GM21717 (cell line): ENCODE data around the gene IQSEC2.

Experiments used
- ATAC-seq: cut with Tn5 transposase; IDR thresholded peaks from one replicate; pipeline ENCODE4 v1.9.1; 2021; ENCODE audit warnings: mild to moderate bottlenecking, moderate library complexity; ENCODE audit not compliant: unreplicated experiment

Gene IQSEC2

DNA sequence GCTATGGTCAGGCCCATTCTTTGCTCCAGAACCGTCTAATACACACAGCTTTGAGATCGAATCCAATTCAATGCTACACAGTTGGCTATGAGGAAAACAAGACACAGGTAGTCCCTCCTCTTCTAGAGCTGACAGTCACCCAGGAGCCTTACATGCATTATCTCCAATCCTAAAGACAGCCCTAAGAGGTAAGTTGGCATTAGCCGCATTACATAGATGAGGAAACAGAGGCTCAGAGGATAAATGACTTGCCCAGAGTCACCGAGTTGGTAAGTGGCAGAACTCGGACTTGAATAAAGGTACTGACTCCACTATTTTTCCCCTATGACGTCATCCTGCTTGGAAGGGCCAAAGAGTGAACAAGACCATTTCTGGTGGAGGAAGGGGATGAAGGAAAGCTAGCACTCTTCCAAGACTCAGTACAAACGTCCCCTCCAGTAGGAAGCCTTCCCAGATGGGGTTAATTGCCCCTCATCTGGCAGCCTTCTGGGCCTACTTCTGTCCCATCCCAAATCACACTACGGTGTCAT is 8.5 kb downstream of the IQSEC2 start:
- no peak for ATAC-seq

DNA sequence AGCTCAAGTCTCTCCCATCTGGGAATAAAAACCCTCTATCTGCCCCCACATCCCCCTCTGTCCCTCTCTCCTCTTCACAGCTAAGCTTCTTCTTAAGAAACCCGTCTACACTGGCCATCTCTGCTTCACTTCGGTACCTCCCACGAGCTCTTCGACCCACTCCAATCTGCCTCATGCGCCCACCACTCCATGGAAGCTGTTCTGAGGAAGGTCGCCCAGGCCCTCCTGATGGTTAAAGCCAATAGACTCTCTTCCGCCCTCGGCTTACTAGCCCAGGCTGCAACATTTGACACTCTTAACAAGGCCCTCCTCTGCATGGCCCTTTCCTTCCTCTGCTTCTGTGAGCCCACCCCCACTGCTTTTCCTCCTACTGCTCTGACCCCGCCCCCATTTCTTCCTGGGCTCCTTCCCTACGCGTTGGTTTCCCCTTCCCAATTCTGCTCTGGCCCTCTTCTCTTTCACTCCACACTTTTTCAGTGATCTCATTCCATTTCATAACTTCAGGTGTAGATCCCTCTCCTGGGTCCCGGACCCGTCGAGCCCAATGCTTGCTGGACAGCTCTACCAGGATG is 11.8 kb downstream of the IQSEC2 start:
- no peak for ATAC-seq

GRCh38 chrX:53268173-53268572 is 13.2 kb downstream of the IQSEC2 start:
- no peak for ATAC-seq

DNA sequence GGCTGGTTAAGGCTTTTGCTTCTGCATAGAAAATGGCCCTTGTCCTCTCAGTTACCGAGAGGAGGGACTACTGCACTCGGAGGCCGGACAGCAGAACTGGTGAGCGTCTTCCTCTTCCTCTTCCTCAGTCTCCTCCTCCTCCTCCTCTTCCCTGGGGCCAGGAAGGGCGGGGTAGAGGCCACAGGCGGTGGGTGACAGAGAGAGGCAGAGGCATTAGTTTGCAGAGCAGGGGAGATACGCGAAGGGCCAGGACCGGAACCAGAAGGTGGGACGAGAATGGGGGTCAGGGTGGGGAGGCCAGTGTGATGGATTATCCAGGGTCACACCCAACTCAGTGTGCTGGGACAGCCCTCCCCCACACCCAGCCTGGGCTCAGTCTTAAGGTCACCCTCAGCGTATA is 14.5 kb downstream of the IQSEC2 start:
- no peak for ATAC-seq

DNA sequence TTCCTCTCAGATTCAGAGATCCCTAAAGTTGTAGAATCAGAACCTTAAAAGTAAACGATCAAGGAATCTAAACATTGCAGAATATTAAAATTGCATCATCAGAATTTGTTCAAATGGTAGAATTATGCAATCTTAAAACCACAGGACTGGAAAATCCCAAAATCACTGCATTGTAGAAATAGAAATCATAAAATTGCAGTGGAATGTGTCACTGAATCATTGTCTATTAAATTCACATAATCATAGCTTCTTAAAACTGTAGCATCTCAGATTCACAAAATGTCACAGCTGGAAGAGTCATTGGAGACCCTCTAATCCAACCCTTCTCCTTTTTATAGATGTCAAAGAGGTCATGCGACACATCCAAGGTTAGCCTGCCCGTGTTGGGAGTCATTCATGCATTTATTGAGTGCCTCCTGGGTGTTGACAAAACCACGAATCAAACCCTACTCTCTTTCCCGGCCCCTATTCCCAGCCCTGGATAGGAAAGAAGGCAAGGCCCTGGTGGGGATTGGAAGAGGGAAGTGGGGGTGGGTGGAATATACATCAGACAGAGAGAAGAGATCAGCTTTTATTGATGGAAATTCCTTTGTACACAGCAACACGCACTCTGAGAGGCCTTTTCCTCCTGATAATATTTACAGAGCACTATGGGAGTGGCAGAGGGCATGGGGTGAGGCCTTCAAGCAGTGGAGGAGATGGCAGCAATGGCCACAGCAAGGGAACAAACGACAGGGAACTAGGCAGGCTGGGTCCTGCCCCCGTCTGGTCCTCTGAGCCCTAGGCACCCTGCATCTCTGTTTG is 15.4 kb downstream of the IQSEC2 start:
- ATAC-seq, result no peak

DNA sequence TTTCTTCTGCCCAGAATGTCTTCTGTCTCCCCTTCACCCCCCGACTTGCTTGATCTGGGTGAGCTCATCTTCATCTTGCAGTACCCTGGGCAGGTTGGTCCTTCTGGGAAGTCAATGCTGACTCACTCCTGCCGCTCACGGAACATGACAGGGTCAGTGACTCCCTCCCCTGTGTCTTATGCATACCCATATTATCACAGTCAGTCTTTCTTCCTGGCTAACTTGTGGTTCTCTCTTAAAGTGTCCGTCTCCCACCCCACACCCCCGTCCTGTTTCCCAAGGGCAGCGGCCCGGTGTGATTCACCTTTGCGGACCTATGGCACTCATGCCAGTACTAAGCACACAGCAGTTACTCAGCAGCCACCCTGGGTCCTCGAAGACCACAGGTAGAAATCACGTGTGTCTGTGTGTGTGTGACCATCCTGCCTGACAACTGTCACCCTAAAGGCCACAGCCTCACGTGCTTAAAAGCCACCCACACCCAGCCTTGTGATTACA is 17.7 kb downstream of the IQSEC2 start:
- ATAC-seq, result no peak

GRCh38 chrX:53262918-53263394 is 18.4 kb downstream of the IQSEC2 start:
- no peak for ATAC-seq

- ATAC-seq, result no peak
These were observed 19.0 kb downstream of the IQSEC2 start for GRCh38 chrX:53262189-53262917.

- no peak for ATAC-seq
These were observed 19.9 kb downstream of the IQSEC2 start for GRCh38 chrX:53261355-53261972.

DNA sequence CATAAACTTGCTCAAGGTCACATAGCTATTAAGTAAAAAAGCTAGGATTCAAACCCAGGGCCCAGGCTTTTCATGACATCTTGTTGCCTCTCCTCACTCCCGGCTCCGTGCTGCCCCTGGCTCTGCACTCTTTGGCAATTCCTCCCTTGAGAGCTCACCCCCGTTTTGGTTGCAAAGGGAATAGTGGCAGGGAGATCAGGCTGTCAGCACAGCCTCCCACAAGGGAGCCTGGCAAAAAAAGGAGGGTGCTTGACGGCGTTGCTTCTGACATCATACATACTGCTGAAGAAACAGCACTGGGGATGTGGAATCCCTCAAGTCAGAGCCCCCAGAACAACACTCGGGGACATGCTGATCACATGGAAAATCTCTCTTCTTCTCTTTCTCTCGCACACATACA is 20.5 kb downstream of the IQSEC2 start:
- ATAC-seq, result no peak

DNA sequence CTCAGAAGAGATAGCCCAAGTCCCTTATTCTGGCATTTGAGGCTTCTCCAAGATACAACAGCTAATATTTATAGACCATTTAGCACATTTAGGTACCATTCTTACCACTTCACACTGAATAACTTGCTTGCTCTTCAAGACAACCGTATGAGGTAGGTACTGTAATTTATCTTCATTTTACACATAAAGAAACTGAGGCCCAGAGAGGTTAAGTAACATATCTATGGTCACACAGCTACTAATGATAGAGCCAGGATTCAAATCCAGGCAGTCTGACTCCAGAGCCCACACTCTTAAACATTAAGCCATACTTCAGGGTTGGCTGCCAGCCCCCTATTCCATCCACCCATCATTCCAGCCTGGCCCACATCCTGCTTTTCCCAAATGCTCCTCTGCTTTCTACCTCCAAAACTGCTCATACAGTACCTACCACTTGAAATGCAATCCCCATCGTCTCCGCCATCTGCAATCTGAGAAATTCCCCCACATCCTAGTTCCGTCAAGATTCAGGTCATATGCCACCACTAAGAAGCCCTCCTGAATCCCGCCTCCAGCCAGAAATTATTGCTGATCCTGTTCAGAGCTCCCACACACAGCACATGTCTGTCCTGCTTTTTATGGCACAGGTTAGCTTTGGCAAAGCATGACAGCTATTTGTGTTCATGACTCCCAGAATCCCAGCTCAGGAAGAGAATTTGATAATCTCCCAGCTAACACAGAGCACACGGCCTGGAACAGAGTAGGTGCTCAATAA is 23.5 kb downstream of the IQSEC2 start:
- no peak for ATAC-seq

GRCh38 chrX:53257166-53257565 is 24.2 kb downstream of the IQSEC2 start:
- ATAC-seq, result no peak

- ATAC-seq, result no peak
These were observed 24.8 kb downstream of the IQSEC2 start for GRCh38 chrX:53256446-53257041.

DNA sequence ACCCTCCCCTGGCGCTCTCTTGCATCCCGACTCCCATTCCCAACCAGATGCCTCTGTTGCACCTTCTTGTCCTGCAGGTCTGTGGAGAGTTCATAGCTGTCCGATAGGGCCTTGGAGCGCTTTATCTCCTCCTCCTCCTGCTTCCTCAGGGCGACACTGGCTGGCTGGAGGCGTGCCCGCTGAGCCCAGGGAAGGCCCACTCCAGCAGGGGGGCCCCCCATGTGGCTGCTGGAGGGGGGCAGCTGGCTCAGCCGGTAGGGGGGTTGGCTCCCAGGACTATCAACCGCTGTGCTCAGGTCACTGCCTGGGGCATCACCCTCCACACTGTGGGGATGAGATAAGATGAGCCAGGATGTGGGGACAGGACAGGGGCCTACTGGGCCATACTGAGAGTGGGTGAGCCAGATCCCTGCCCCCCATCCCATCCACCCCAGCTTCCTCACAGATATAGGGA is 25.6 kb downstream of the IQSEC2 start:
- ATAC-seq, result no peak

DNA sequence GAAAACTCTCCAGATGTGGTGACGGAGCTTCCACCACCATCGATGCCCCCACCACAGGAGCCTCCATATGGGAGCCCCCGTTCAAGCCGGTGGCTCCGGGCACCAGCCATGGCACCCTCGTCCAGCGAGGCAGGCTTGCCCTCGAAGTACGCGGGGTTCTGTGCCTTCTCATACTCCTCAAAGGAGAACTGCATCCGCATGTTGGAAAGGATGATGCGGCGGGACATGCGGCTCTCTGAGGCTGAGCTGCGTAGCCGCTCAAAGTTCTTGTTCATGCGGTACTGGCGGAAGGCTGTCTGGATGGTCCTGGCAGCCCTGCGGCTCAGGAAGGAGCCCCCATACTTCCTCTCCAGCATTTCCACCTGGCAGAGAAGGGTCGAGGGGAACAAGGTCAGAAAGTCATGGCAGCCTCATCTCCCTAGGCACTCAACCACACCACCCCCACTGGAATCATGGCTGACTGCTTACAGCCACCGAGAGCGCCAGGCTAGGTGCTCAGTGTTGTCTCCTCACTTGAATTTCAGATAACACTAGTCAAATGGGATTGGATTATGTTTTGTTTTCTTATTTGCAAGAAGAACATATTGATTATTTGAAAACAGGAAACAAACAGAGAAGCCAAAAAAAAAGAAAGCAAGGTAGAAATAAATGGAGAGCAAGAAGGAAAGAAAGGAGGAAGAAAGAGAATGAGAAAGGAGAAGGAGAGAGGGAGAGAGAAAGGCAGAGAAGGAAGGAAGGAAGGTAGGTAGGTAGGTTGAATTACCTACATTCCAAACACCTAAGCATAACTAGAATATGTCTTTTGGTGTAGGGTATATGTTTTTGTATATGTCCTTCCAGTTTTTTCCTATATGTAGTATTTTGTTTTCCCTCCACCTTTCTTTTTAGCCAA is 26.6 kb downstream of the IQSEC2 start:
- ATAC-seq, result no peak

- ATAC-seq, result no peak
These were observed 27.9 kb downstream of the IQSEC2 start for GRCh38 chrX:53253293-53254020.

- ATAC-seq, result no peak
These were observed 30.1 kb downstream of the IQSEC2 start for GRCh38 chrX:53251307-53251706.

DNA sequence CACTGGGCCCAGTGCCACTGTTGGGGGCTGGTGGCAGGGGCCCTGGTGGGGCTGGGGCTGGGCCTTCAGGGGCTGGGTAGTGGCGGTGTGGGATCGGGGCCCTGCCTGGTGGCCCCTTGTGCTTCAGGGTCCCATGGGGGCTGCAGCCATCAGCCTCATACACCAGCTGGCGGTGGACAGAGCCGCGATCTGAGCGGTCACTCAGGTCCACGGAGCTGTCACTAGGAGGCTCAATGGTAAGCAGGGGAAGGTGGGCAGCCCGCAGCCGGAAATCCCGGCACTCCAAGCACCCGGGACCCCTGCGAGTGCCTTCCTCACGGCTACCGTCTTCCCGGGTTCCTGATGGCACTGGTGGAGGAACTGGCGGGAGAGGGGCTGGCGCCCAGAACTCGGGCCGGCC is 30.8 kb downstream of the IQSEC2 start:
- no peak for ATAC-seq
